Fibroblast of the aortic adventitia (primary cell): ENCODE data around the gene BCAS3. TPM values are rescaled to one million over a fixed set of nuclear protein-coding genes. Genes with fewer than 3 reads are reported as not detected.

Experiments used
- DNase-seq: peaks from one replicate; pipeline ENCODE4 v3.0.0-alpha.2; 2010; ENCODE audit warnings: low read depth
- H3K4me3 ChIP-seq: 2 replicates; pipeline ENCODE4 v1.5.1; 2011; ENCODE audit warnings: low read depth, mild to moderate bottlenecking, control low read depth, low read length, moderate library complexity
- CTCF ChIP-seq: IDR thresholded peaks from 2 replicates; pipeline ENCODE4 v1.5.1; 2011; ENCODE audit warnings: mild to moderate bottlenecking, low read length, control low read depth, inconsistent platforms; ENCODE audit not compliant: insufficient read depth
- total RNA-seq: library from RNA; depleted of rRNA; stranded (reverse); fragments of >200 nt; gene quantifications from 2 replicates; pipeline ENCODE4 v1.2.3, GENCODE V29; 2012; ENCODE audit warnings: low replicate concordance

The BCAS3 gene
- total RNA-seq, 1 donor: 29.6 TPM

DNA sequence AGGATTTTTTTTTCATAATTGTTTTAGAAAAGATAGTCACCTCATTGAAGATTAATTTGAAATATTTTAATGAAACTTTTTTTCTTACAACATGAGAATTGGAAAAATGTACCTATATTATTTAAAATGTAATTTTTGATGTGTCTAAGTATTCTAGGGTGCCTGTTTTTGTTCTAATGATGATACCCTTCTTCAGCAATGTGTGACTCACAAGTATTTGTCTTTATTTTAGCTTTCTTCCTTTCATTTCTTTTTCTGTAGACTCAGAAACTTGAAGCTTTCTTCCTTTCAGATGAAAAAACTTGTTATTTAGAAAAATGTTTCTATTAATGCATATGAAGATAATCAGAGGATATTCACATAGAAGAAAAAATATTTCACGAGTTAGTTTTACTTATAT is 231.8 kb downstream of the BCAS3 start:
- no peak overlapping the region for H3K4me3 ChIP-seq
- TF ChIP-seq CTCF: no peak
- peak; percentile 8 for DNase-seq

DNA sequence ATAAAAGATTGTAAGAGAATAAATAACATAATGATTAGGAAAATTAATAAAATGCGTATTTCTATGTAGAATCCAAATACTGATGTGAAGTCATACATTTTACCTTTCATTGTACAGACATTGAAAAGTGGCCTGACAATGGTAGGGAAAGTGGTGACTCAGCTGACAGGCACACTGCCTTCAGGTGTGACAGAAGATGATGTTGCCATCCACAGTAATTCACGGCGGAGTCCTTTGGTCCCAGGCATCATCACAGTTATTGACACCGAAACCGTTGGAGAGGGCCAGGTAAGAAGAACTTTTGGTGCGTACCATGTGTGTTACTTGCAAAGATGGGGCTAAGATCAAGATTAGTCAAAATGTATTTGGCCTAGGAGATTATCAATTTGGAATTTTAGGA is 232.8 kb downstream of the BCAS3 start:
- DNase-seq: no peak
- no peak for TF ChIP-seq CTCF
- no peak overlapping the region for H3K4me3 ChIP-seq

DNA sequence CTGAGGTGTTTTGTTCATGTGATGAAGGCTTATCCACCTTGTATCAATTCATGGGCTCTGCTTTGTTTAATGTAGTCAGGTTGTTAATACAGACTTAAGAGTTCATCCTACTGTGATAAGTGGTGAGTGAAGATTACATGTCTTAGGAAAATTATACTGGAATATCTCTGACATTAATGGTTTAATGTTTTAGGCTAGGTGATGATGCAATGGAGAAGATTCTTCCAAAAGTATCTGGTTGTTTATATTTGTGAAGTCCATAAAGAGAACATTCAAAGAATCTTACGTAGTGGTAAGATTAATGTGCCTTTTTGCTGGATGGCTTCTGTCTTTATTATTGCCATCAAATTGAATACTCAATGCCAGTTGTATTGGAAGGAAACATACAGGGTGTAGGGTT is 236.4 kb downstream of the BCAS3 start:
- no peak for TF ChIP-seq CTCF
- H3K4me3 ChIP-seq: no peak overlapping the region
- no peak for DNase-seq

DNA sequence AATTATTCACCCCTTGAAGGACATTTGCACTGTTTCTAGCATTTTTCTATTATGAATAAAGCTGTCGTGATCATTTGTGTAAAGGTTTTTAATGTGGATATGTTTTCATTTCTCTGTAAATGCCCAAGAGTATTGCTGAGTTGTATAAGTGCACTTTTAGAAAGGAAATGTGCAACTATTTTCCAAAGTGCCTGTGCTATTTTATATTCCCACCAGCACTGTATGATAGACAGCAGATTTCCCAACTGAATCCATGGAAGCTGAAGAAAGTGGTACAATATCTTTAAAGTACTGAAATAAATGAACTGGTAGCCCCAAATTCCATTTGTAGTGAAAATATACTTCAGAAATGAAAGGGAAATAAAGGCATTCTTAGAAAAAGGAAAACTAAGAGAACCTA is 238.4 kb downstream of the BCAS3 start:
- no peak for TF ChIP-seq CTCF
- no peak for DNase-seq
- no peak overlapping the region for H3K4me3 ChIP-seq

DNA sequence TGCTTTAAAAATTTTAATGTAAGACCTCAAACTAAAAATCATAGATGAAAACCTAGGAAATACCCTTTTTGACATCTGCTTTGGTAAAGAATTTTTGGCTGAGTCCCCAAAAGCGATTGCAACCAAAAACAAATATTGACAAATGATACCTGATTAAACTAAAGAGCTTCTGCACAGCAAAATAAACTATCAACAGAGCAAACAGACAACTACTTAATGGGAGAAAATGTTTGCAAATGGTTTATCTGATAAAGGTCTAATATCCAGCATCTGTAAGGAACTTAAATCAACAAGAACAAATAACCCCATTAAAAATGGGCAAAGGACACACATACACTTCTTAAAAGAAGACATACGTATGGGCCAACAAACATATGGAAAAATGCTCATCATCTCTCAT is 242.5 kb downstream of the BCAS3 start:
- no peak for TF ChIP-seq CTCF
- no peak for DNase-seq
- H3K4me3 ChIP-seq: no peak overlapping the region

DNA sequence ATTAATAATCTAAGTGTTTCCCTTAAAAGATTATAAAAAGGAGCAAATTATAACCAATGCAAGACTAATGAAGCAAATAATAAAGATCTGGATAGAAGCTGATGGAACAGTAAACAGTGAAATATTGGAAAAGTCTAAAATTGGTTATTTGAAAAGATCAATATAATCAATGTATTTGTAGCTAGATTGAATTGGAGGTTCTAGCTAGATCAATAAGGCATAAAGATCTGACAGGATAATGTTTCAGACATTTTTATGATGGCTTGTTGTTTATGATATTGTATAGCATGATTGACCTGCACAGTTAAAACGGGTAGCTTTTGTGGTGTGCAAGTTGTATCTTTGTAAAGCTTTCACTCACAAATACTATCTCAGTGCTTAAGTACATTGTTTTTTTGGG is 245.3 kb downstream of the BCAS3 start:
- TF ChIP-seq CTCF: no peak
- no peak overlapping the region for H3K4me3 ChIP-seq
- no peak for DNase-seq

DNA sequence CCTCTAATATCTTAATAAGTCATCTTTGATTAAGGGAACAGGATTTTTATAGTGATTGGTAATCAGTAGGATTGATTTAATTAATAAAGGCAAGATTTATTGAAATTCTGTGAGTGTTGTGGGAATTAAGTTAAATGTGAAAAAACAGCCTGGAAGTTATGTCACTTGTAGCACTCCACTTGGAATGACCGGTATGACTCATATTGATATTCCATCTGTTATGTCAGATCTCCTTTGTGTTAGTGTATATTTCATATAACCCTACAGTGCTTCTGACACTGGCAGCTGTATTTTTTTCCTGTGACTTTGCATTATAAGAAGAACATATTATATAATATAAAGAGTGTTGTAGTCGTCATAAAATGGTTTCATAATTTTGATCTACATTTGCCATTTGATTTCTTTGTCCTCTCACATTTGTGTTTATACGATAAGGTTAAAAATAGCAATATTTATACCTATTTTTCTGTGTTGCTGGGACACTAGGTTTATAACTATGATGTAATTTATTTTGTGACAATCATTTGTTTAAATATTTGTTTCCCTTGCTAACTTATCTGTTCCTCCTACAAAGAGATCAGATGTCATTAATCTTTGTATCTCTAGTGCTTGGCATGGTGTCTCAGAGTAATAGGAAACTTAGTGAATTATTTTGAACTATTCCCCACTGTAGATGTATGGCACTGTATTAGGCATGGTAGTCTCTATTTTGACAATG is 249.0 kb downstream of the BCAS3 start:
- no peak overlapping the region for H3K4me3 ChIP-seq
- no peak for TF ChIP-seq CTCF
- DNase-seq: peak; percentile 4
